ENCODE measurements around the gene HBG1.
"Not testable (repeated sequence)": the region's sequence is repeated elsewhere in the genome, so short reads cannot be mapped to it uniquely, and the experiment has no call there.

Gene HBG1

GRCh38 chr11:5249807-5250396, at the start of gene HBG1:
TSS of gene HBG1 (minus strand) at chr11:5249857. CDS start at chr11:5249804, 53 bp downstream.
- H3K36me3 ChIP-seq (ENCODE audit: control insufficient read depth, insufficient read depth, low read length); H3K4me2 ChIP-seq (ENCODE audit: low read length); H3K4me1 ChIP-seq; H3K4me3 ChIP-seq (ENCODE audit: low read depth, low read length); H3K27me3 ChIP-seq (ENCODE audit: control insufficient read depth, insufficient read depth, low read length); H3K79me2 ChIP-seq; H3K9me3 ChIP-seq (ENCODE audit: control insufficient read depth, low read length); H3K27ac ChIP-seq; H2AFZ ChIP-seq; H3K9ac ChIP-seq: not testable (repeated sequence)

GRCh38 chr11:5298451-5298850, 48.8 kb upstream of the HBG1 start:
- H3K79me2 ChIP-seq, result no peaks in the 10 kb centered on the region
- no peaks in the 10 kb centered on the region for H3K27me3 ChIP-seq (ENCODE audit: control insufficient read depth, insufficient read depth, low read length)
- no peaks in the 10 kb centered on the region for H3K36me3 ChIP-seq (ENCODE audit: control insufficient read depth, insufficient read depth, low read length)
- H3K9ac ChIP-seq, result no peak overlapping the region
- no peak overlapping the region for H3K4me2 ChIP-seq (ENCODE audit: low read length)
- H3K9me3 ChIP-seq (ENCODE audit: control insufficient read depth, low read length), result no peaks in the 10 kb centered on the region
- H3K4me1 ChIP-seq, result no peaks in the 10 kb centered on the region
- no peak overlapping the region for H2AFZ ChIP-seq
- H3K27ac ChIP-seq, result no peak overlapping the region
- H3K4me3 ChIP-seq (ENCODE audit: low read depth, low read length), result no peak overlapping the region
- no peak for TF ChIP-seq CTCF (IDR thresholded peaks at IDR 0.05)

- no peak overlapping the region for H3K4me3 ChIP-seq (ENCODE audit: low read depth, low read length)
- no peaks in the 10 kb centered on the region for H3K36me3 ChIP-seq (ENCODE audit: control insufficient read depth, insufficient read depth, low read length)
- no peaks in the 10 kb centered on the region for H3K27me3 ChIP-seq (ENCODE audit: control insufficient read depth, insufficient read depth, low read length)
- H3K9ac ChIP-seq, result no peak overlapping the region
- H3K79me2 ChIP-seq, result no peaks in the 10 kb centered on the region
- no peak overlapping the region for H3K4me2 ChIP-seq (ENCODE audit: low read length)
- no peaks in the 10 kb centered on the region for H3K4me1 ChIP-seq
- TF ChIP-seq CTCF (IDR thresholded peaks at IDR 0.05), result no peak
- H3K9me3 ChIP-seq (ENCODE audit: control insufficient read depth, low read length), result no peaks in the 10 kb centered on the region
- no peak overlapping the region for H2AFZ ChIP-seq
- no peak overlapping the region for H3K27ac ChIP-seq
These were observed 48.2 kb upstream of the HBG1 start for GRCh38 chr11:5297721-5298323.

- H3K79me2 ChIP-seq; H3K4me2 ChIP-seq (ENCODE audit: low read length); H3K9me3 ChIP-seq (ENCODE audit: control insufficient read depth, low read length); H3K4me3 ChIP-seq (ENCODE audit: low read depth, low read length); H3K36me3 ChIP-seq (ENCODE audit: control insufficient read depth, insufficient read depth, low read length); H3K27me3 ChIP-seq (ENCODE audit: control insufficient read depth, insufficient read depth, low read length); H3K27ac ChIP-seq; H2AFZ ChIP-seq; H3K9ac ChIP-seq; H3K4me1 ChIP-seq: not testable (repeated sequence)
These were observed 44.8 kb upstream of the HBG1 start for GRCh38 chr11:5294342-5294995.

- Histone ChIP-seq H3K27ac (no peak overlapping the region), H3K4me1 (no peaks in the 10 kb centered on the region), H3K9me3 (ENCODE audit: control insufficient read depth, low read length) (no peaks in the 10 kb centered on the region), H3K4me3 (ENCODE audit: low read depth, low read length) (no peak overlapping the region), H3K4me2 (ENCODE audit: low read length) (no peak overlapping the region), H3K79me2 (no peaks in the 10 kb centered on the region), H3K9ac (no peak overlapping the region), H2AFZ (no peak overlapping the region), H3K27me3 (ENCODE audit: control insufficient read depth, insufficient read depth, low read length) (no peaks in the 10 kb centered on the region), H3K36me3 (ENCODE audit: control insufficient read depth, insufficient read depth, low read length) (no peaks in the 10 kb centered on the region)
- no peak for TF ChIP-seq CTCF (IDR thresholded peaks at IDR 0.05)
These were observed 43.4 kb upstream of the HBG1 start for GRCh38 chr11:5293028-5293427.
